ENCODE results near the gene ATP8B1.

DNA sequence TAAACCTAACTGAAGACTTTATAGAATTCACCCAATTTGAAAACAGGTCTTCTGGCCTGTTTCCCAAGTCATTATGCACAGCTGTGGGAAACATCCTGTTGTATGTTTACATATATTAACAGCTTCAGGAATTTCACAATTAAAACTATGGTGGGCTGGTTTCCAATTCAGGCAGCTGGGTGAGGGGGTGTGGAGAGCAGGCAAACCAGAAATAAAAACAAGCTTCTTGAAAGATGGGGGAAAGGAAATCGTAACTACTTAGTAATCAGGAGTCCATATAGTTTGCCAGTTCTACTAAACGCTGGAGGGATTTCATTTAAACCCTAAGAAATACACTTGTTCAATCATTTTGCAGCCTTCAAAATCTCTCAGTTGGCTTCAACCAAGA is 22.8 kb downstream of the ATP8B1 start:
- no peak for TF ChIP-seq POLR2AphosphoS5 (IDR thresholded peaks at IDR 0.05)
- TF ChIP-seq, protein P1, sequence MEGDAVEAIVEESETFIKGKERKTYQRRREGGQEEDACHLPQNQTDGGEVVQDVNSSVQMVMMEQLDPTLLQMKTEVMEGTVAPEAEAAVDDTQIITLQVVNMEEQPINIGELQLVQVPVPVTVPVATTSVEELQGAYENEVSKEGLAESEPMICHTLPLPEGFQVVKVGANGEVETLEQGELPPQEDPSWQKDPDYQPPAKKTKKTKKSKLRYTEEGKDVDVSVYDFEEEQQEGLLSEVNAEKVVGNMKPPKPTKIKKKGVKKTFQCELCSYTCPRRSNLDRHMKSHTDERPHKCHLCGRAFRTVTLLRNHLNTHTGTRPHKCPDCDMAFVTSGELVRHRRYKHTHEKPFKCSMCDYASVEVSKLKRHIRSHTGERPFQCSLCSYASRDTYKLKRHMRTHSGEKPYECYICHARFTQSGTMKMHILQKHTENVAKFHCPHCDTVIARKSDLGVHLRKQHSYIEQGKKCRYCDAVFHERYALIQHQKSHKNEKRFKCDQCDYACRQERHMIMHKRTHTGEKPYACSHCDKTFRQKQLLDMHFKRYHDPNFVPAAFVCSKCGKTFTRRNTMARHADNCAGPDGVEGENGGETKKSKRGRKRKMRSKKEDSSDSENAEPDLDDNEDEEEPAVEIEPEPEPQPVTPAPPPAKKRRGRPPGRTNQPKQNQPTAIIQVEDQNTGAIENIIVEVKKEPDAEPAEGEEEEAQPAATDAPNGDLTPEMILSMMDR (IDR thresholded peaks at IDR 0.05) = no peak
- no peak for TF ChIP-seq POLR2A (IDR thresholded peaks at IDR 0.05)

Measured in prostate gland (tissue), 2 donors.